ENCODE measurements around the gene MAP1A. TPM values are rescaled to one million over a fixed set of nuclear protein-coding genes. Genes with fewer than 3 reads are reported as not detected.
A peak's percentile ranks its signal among the peaks of the same experiment; 100 is the strongest.

The MAP1A gene
- 10 to 100 TPM in 1 of 5 donors, 1 to 10 TPM in 4; 4.8 to 10.1 (median 5.9) TPM for total RNA-seq
- 1 to 10 TPM in 2 of 3 donors, under 1 TPM in 1; 0.61 to 2.2 (median 1.4) TPM for polyA plus RNA-seq
- long read RNA-seq, donor 1, result 0 reads
- long read RNA-seq, donor 2, result 0 reads
- long read RNA-seq, donor 3, result 0 reads
- long read RNA-seq, donor 4, result 0 reads
- long read RNA-seq, donor 5, result 0 reads
- long read RNA-seq, donor 6, result 0 reads
- long read RNA-seq, donor 7, partial matches to known transcripts, result 5 of 5 reads
- long read RNA-seq, donor 7, other reads (novel, unspliced or antisense), result 0 of 5 reads
- long read RNA-seq, donor 8, result 0 reads
- long read RNA-seq, donor 9, result 0 reads
- long read RNA-seq, donor 10, result 0 reads

DNA sequence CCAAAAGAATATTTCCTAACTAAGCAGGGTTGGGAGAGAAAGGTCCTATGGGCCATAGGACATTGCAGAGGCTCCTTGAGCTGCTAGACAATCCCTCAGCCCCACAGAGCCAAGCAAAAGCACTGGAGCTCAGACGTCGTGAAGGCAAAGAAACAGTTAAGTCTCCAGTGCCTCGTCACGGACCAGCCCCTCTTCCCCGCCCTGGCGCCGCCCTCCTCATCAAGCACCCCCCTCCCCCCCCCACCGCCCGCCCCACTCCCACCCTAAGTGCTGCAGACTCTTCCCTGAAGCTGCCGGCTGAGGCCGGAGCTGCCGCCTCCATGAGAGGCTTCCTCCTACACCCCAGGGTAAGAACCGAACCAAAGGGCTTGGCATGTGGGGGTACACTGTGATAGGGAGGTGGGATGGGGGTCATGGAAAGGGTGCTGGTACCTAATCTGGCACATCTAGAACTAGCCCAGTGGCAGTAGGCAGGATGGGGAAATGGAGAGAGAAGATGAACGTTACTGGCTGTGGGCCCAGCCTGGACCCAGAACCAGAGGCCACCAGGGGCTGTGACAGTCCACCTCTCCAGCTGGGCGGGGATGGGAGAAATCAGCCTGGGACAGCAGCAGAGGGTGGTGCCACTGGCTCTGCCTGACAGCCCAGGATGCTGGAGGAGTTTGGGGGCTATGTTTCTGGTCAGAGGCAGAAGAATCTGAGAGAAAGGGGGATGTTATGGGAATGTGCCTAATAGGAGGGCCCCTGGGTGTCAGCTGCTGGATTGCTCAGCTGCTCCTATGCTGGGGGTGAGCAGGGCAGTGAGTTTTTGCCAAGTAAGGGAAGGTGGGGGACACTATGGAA is at the start of gene MAP1A:
Gene MAP1A, plus strand, starts transcription at position 255 of the 843 bp plus-strand sequence. CDS start 3,866 bp downstream, outside the sequence.
- peak within 1 kb of the TSS; percentile 46 to 52 (median 48) for H3K4me3 ChIP-seq
- peaks cover 8 to 42% (median 30%) of the 10 kb centered on the region in 4 donors for H3K4me1 ChIP-seq
- peak in 1 of 2 donors; percentile 86 for DNase-seq
- 4 to 11% (median 6%) methylated on average over 9 to 15 of the region's 15 CpGs for WGBS, 5 donors
- peaks cover 4 to 23% (median 18%) of the 10 kb centered on the region in 4 donors for H3K36me3 ChIP-seq
- intact Hi-C loops (cut with DNase I; ENCODE audit: low total_unique reads), result no loop called here
- TF ChIP-seq POLR2A (IDR thresholded peaks at IDR 0.05), result no peak
- no peaks in the 10 kb centered on the region for H3K9me3 ChIP-seq
- H3K27ac ChIP-seq, result peak within 1 kb of the TSS; percentile 18 to 82 (median 67)
- peaks cover 0 to 27% (median 21%) of the 10 kb centered on the region in 3 donors for H3K27me3 ChIP-seq

DNA sequence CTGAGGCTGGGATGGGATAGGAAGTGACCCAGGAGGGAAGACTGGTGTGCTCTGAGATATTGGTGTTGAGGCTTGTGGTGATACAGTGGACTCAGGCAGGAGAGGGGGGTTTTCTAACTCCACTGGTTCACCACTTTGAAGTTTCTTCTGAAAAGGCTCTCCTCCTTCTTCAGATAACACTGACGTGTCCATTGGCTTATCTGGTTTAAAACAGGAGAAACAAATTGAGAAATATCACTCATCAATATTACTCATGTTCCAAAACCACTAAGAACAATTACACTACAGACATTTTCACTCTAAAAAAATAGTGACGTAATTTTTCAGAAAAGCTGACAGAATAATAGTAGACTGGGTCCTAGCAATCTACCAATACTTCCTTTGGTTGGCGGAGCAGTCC is 47.5 kb upstream of the MAP1A start:
- 74 to 85% (median 82%) methylated on average over 3 of the region's 3 CpGs for WGBS, 5 donors
- no peak for DNase-seq
- Histone ChIP-seq H3K4me3 (no peak overlapping the region), H3K4me1 (no peaks in the 10 kb centered on the region), H3K9me3 (no peaks in the 10 kb centered on the region), H3K36me3 (peaks cover 19 to 96% (median 82%) of the 10 kb centered on the region in 4 donors), H3K27ac (no peak overlapping the region), H3K27me3 (no peaks in the 10 kb centered on the region)
- TF ChIP-seq, protein P1, sequence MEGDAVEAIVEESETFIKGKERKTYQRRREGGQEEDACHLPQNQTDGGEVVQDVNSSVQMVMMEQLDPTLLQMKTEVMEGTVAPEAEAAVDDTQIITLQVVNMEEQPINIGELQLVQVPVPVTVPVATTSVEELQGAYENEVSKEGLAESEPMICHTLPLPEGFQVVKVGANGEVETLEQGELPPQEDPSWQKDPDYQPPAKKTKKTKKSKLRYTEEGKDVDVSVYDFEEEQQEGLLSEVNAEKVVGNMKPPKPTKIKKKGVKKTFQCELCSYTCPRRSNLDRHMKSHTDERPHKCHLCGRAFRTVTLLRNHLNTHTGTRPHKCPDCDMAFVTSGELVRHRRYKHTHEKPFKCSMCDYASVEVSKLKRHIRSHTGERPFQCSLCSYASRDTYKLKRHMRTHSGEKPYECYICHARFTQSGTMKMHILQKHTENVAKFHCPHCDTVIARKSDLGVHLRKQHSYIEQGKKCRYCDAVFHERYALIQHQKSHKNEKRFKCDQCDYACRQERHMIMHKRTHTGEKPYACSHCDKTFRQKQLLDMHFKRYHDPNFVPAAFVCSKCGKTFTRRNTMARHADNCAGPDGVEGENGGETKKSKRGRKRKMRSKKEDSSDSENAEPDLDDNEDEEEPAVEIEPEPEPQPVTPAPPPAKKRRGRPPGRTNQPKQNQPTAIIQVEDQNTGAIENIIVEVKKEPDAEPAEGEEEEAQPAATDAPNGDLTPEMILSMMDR (IDR thresholded peaks at IDR 0.05), result no peak
- TF ChIP-seq POLR2A (IDR thresholded peaks at IDR 0.05), result no peak
- TF ChIP-seq EP300 (IDR thresholded peaks at IDR 0.05), result no peak
- TF ChIP-seq POLR2AphosphoS5 (IDR thresholded peaks at IDR 0.05), result no peak
- intact Hi-C loops (cut with DNase I; ENCODE audit: low total_unique reads), result no loop called here

DNA sequence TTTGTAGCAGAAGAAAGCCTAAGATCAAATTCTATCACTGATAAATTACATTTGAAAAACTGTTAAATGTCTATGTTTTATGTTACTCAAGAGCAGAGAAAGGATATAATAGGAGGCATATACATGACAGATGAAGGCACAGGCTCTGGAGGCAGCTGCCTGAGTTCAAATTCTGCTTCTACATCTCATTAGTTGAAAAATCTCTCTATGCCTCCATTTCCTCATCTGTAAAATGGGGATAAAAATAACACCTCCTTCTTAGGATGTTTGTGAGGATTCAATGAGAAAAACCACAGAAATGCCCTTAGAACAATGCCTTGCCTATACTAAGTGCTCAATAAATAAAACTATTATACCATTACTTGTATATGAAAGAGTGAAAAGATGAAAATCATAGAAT is 45.4 kb upstream of the MAP1A start:
- TF ChIP-seq POLR2AphosphoS5 (IDR thresholded peaks at IDR 0.05) (no peak), POLR2A (IDR thresholded peaks at IDR 0.05) (no peak), EP300 (IDR thresholded peaks at IDR 0.05) (no peak)
- TF ChIP-seq, protein P1 (IDR thresholded peaks at IDR 0.05), result no peak
- no peak for DNase-seq
- Histone ChIP-seq H3K4me1 (no peaks in the 10 kb centered on the region), H3K27me3 (no peaks in the 10 kb centered on the region), H3K9me3 (no peaks in the 10 kb centered on the region), H3K4me3 (no peak overlapping the region), H3K27ac (no peak overlapping the region), H3K36me3 (peaks cover 22 to 99% (median 88%) of the 10 kb centered on the region in 4 donors)
- intact Hi-C loops (cut with DNase I; ENCODE audit: low total_unique reads), result no loop called here

DNA sequence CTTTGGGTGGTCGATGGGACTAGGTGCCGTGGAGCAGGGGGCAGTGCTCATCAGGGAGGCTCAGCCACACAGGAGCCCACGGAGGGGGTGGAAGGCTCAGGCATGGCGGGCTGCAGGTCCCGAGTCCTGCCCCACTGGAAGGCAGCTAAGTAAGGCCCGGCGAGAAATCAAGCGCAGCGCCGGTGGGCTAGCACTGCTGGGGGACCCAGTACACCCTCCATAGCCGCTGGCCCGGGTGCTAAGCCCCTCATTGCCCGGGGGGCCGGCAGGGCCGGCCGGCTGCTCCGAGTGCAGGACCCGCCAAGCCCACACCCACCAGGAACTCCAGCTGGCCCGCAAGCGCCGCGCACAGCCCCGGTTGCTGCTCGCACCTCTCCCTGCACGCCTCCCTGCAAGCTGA is 43.5 kb upstream of the MAP1A start:
- 93 to 100% (median 98%) methylated on average over 11 to 25 of the region's 25 CpGs for WGBS, 5 donors
- no peaks in the 10 kb centered on the region for H3K9me3 ChIP-seq
- TF ChIP-seq EP300 (IDR thresholded peaks at IDR 0.05), result no peak
- TF ChIP-seq POLR2A (IDR thresholded peaks at IDR 0.05), result no peak
- TF ChIP-seq, protein P1 (IDR thresholded peaks at IDR 0.05), result no peak
- TF ChIP-seq POLR2AphosphoS5 (IDR thresholded peaks at IDR 0.05), result no peak
- no peak overlapping the region for H3K27ac ChIP-seq
- DNase-seq, result no peak
- H3K27me3 ChIP-seq, result no peaks in the 10 kb centered on the region
- intact Hi-C loops (cut with DNase I; ENCODE audit: low total_unique reads), result no loop called here
- no peaks in the 10 kb centered on the region for H3K4me1 ChIP-seq
- no peak overlapping the region for H3K4me3 ChIP-seq
- H3K36me3 ChIP-seq, result peaks cover 38 to 99% (median 91%) of the 10 kb centered on the region in 4 donors
